Measurements from ENCODE around the gene CDH3. TPM values are rescaled to one million over a fixed set of nuclear protein-coding genes. Genes with fewer than 3 reads are reported as not detected.

The CDH3 gene
- total RNA-seq, 4 donors from 2014 or later = 0.32 to 2.0 TPM; not detected in 2

DNA sequence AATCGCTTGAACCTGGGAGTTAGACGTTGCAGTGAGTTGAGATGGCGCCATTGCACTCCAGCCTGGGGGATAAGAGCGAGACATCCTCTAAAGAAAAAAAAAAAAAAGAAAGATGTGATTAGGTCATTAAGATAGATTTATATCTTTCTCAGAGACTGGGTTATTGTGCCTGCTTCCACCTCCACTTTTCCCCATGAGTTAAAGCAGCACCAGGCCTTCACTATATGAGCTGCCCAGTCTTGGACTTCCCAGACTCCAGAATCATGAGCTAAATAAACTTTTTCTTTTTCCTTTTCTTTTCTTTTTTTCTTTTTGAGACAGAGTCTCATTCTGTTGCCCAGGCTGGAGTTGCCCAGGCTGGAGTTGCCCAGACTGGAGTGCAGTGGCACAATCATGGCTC lies 72.6 kb downstream of the CDH3 start:
- intact Hi-C loops (cut with DNase I; ENCODE audit: low total_unique reads) (no loop called here), in situ Hi-C loops (cut with MboI; ENCODE audit: low pct_ligation_motif_present in 1 of 4, low pct_unique_long_range_greater_than_20kb in 1 of 4, low sequenced_read_pairs in 3 of 4) (no loop called here)
- Histone ChIP-seq H3K9me3 (no peaks in the 10 kb centered on the region), H3K4me3 (no peak overlapping the region), H3K4me1 (peaks cover 6 to 25% (median 16%) of the 10 kb centered on the region in 4 donors), H3K36me3 (no peaks in the 10 kb centered on the region), H3K27me3 (no peaks in the 10 kb centered on the region), H3K27ac (no peak overlapping the region)
- no peak for DNase-seq
- WGBS, 2 donors (ENCODE audit: low coverage in 1 of 2) = 95 to 98% methylated on average over 4 of the region's 4 CpGs
- no peak for TF ChIP-seq POLR2A (IDR thresholded peaks at IDR 0.05)
- TF ChIP-seq, protein P1, sequence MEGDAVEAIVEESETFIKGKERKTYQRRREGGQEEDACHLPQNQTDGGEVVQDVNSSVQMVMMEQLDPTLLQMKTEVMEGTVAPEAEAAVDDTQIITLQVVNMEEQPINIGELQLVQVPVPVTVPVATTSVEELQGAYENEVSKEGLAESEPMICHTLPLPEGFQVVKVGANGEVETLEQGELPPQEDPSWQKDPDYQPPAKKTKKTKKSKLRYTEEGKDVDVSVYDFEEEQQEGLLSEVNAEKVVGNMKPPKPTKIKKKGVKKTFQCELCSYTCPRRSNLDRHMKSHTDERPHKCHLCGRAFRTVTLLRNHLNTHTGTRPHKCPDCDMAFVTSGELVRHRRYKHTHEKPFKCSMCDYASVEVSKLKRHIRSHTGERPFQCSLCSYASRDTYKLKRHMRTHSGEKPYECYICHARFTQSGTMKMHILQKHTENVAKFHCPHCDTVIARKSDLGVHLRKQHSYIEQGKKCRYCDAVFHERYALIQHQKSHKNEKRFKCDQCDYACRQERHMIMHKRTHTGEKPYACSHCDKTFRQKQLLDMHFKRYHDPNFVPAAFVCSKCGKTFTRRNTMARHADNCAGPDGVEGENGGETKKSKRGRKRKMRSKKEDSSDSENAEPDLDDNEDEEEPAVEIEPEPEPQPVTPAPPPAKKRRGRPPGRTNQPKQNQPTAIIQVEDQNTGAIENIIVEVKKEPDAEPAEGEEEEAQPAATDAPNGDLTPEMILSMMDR (IDR thresholded peaks at IDR 0.05) = no peak
- no peak for TF ChIP-seq POLR2AphosphoS5 (IDR thresholded peaks at IDR 0.05)
- no peak for TF ChIP-seq EP300 (IDR thresholded peaks at IDR 0.05; ENCODE audit: low read depth)

DNA sequence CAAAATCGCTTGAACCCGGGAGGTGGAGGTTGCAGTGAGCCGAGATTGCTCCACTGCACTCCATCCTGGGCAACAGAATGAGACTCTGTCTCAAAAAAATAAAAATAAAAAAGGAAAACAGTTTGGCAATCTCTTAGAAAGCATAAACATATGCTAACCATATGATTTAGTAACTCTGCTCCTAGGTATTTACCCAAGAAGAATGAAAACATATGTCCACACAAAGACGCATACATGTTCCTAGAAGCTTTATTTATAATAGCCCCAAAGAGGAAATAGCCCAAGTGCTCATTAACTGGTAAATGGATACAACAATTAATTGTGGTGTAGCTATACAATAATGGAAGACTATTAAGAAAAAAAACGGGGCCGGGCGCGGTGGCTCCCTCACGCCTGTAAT lies 73.5 kb downstream of the CDH3 start:
- Histone ChIP-seq H3K27me3 (no peaks in the 10 kb centered on the region), H3K36me3 (no peaks in the 10 kb centered on the region), H3K27ac (no peak overlapping the region), H3K9me3 (no peaks in the 10 kb centered on the region), H3K4me1 (peaks cover 6 to 33% (median 21%) of the 10 kb centered on the region in 4 donors), H3K4me3 (no peak overlapping the region)
- WGBS, 2 donors (ENCODE audit: low coverage in 1 of 2) = 83 to 88% methylated on average over 9 of the region's 9 CpGs
- in situ Hi-C loops (cut with MboI; ENCODE audit: low pct_ligation_motif_present in 1 of 4, low pct_unique_long_range_greater_than_20kb in 1 of 4, low sequenced_read_pairs in 3 of 4) (no loop called here), intact Hi-C loops (cut with DNase I; ENCODE audit: low total_unique reads) (no loop called here)
- TF ChIP-seq, protein P1 (IDR thresholded peaks at IDR 0.05) = no peak
- TF ChIP-seq POLR2AphosphoS5 (IDR thresholded peaks at IDR 0.05) = no peak
- no peak for DNase-seq

DNA sequence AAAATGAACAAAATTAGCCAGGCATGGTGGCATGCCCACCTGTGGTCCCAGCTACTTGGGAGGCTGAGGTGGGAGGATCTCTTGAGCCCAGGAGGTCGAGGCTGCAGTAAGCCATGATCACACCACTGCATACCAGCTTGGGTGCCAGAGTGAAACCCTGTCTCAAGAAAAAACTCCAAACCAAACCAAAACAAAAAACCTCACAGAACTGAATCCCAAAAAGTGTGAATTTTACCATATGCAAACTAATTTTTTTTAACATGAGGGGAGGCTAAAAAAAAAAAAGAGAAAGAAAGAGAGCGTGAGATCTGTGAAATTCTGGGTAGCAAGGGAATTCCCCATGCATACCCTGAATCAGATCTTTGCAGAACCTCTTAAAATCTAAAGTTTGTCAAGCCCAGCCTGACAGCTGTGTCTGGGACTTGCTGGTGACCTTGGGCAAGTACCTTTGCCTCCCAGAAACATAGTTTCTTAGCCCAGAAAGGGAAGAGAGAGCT lies 74.9 kb downstream of the CDH3 start:
- Histone ChIP-seq H3K27ac (no peak overlapping the region), H3K27me3 (no peaks in the 10 kb centered on the region), H3K4me1 (peaks cover 6 to 41% (median 25%) of the 10 kb centered on the region in 4 donors), H3K4me3 (no peak overlapping the region), H3K9me3 (no peaks in the 10 kb centered on the region), H3K36me3 (no peaks in the 10 kb centered on the region)
- TF ChIP-seq EP300 (IDR thresholded peaks at IDR 0.05; ENCODE audit: low read depth) (no peak), POLR2AphosphoS5 (IDR thresholded peaks at IDR 0.05) (no peak), POLR2A (IDR thresholded peaks at IDR 0.05) (no peak)
- TF ChIP-seq, protein P1 (IDR thresholded peaks at IDR 0.05) = no peak
- DNase-seq = no peak
- 69 to 73% methylated on average over 2 of the region's 2 CpGs for WGBS, 2 donors (ENCODE audit: low coverage in 1 of 2)
- intact Hi-C loops (cut with DNase I; ENCODE audit: low total_unique reads) (no loop called here), in situ Hi-C loops (cut with MboI; ENCODE audit: low pct_ligation_motif_present in 1 of 4, low pct_unique_long_range_greater_than_20kb in 1 of 4, low sequenced_read_pairs in 3 of 4) (no loop called here)

DNA sequence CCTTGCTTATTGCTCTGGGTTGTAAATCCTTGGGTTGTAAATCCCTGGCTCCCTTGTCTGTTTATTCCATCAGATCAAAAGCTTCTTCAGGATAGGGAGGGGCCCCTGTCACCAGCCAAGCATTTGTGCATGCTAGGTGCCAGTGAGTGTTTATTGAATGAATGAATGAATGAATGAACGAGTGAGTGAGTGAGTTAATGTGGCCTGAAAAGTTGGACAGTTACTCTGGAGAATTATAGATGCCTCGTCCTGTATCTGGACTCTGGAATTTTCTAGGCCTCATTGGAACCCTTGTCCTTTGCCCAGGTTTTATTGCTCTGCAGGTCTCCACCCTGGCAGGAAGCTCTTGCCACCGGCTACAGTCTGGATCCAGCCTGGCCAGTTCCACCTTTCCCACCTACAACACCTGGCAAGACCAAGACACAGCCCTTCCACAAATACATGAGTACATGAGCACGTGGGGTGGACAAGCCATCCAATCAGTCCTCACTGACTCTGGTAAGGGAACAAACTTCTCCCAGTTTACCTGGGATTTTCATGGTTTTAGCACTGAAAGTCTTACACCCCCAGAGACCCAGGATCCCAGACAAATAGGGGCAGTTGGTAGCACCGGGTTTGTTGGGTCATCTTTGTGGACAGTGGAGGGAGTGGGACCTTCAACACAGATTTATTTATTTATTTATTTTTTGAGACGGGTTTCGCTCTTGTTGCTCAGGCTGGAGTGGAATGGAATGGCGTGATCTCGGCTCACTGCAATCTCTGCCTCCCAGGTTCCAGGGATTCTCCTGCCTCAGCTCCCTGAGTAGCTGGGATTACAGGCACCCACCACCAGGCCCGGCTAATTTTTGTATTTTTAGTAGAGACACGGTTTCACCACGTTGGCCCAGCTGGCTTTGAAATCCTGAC lies 77.3 kb downstream of the CDH3 start:
- intact Hi-C loops (cut with DNase I; ENCODE audit: low total_unique reads) = no loop called here
- peak in 2 of 3 donors; percentile 50 to 54 for TF ChIP-seq POLR2AphosphoS5 (IDR thresholded peaks at IDR 0.05)
- no peak for TF ChIP-seq EP300 (IDR thresholded peaks at IDR 0.05; ENCODE audit: low read depth)
- TF ChIP-seq, protein P1 (IDR thresholded peaks at IDR 0.05) = no peak
- no peak for TF ChIP-seq POLR2A (IDR thresholded peaks at IDR 0.05)

More for the DNA sequence above, 77.3 kb downstream of the CDH3 start:
- H3K4me3 ChIP-seq = no peak overlapping the region
- 56 to 59% methylated on average over 8 to 12 of the region's 12 CpGs for WGBS, 2 donors (ENCODE audit: low coverage in 1 of 2)
- H3K27ac ChIP-seq = peak overlapping the region; percentile 74 to 83 (median 80)
- no peaks in the 10 kb centered on the region for H3K27me3 ChIP-seq
- in situ Hi-C loops (cut with MboI; ENCODE audit: low pct_ligation_motif_present in 1 of 4, low pct_unique_long_range_greater_than_20kb in 1 of 4, low sequenced_read_pairs in 3 of 4) = no loop called here
- H3K9me3 ChIP-seq = no peaks in the 10 kb centered on the region
- peaks cover 0 to 41% (median 22%) of the 10 kb centered on the region in 4 donors for H3K4me1 ChIP-seq
- DNase-seq = peak; percentile 83
- no peaks in the 10 kb centered on the region for H3K36me3 ChIP-seq

Measured in transverse colon (tissue), 4 donors.